Mesenchymal stem cell (in vitro differentiated cells and primary cell): ENCODE measurements around the gene FHOD3.

Source experiments
- DNase-seq: peaks from one replicate; pipeline ENCODE4 v3.0.0-alpha.2; 2013
- H2AFZ ChIP-seq: one replicate; pipeline ENCODE4 v1.6.1; 2013; ENCODE audit warnings: low read depth, mild to moderate bottlenecking, control low read depth, inconsistent platforms, low read length, moderate library complexity
- H2AK5ac ChIP-seq: 2 replicates; pipeline ENCODE4 v1.6.1; 2013; ENCODE audit warnings: low read length, moderate library complexity, mild to moderate bottlenecking, inconsistent platforms; ENCODE audit not compliant: severe bottlenecking
- H2BK120ac ChIP-seq: one replicate; pipeline ENCODE4 v1.6.1; 2013; ENCODE audit warnings: low read depth, mild to moderate bottlenecking, inconsistent platforms, low read length, moderate library complexity
- H2BK12ac ChIP-seq, 2 experiments: one replicate each; pipeline ENCODE4 v1.6.1; 2013; ENCODE audit warnings: inconsistent platforms in 2 of 2, low read length in 2 of 2, mild to moderate bottlenecking in 2 of 2, moderate library complexity in 2 of 2, control low read depth in 1 of 2
- H2BK15ac ChIP-seq: one replicate; pipeline ENCODE4 v1.6.1; 2013; ENCODE audit warnings: mild to moderate bottlenecking, low read depth, inconsistent platforms; ENCODE audit not compliant: poor library complexity, severe bottlenecking
- H2BK5ac ChIP-seq: 2 replicates; pipeline ENCODE4 v1.6.1; 2013; ENCODE audit warnings: low read depth, mild to moderate bottlenecking, low read length, control low read depth, inconsistent platforms; ENCODE audit not compliant: poor library complexity, severe bottlenecking
- H3K14ac ChIP-seq, 2 experiments: one replicate each; pipeline ENCODE4 v1.6.1; 2013; ENCODE audit warnings: inconsistent platforms in 2 of 2, low read length in 2 of 2, control low read depth in 1 of 2, mild to moderate bottlenecking in 1 of 2, moderate library complexity in 1 of 2
- H3K18ac ChIP-seq, 2 experiments: one replicate each; pipeline ENCODE4 v1.6.1; 2013; ENCODE audit warnings: inconsistent platforms in 2 of 2, low read length in 2 of 2, control low read depth in 1 of 2, low read depth in 1 of 2, mild to moderate bottlenecking in 1 of 2
- H3K23ac ChIP-seq, 2 experiments: one replicate each; pipeline ENCODE4 v1.6.1; 2013; ENCODE audit warnings: inconsistent platforms in 2 of 2, low read length in 2 of 2, mild to moderate bottlenecking in 2 of 2, moderate library complexity in 2 of 2, control low read depth in 1 of 2
- H3K27ac ChIP-seq: 2 replicates; pipeline ENCODE4 v1.5.1; 2013; ENCODE audit warnings: mild to moderate bottlenecking, moderate library complexity, low read length, control low read depth, inconsistent platforms; ENCODE audit not compliant: poor library complexity, severe bottlenecking
- H3K27me3 ChIP-seq, 2 experiments: 2 replicates each; pipeline versions ENCODE4 v1.6.1 to v1.7.0; 2013; ENCODE audit warnings: low read length in 2 of 2, mild to moderate bottlenecking in 2 of 2, moderate library complexity in 2 of 2, control low read depth in 1 of 2, inconsistent platforms in 1 of 2; ENCODE audit not compliant: control insufficient read depth in 1 of 2, insufficient read depth in 1 of 2
- H3K36me3 ChIP-seq, 2 experiments: 2 replicates each; pipeline versions ENCODE4 v1.6.1 to v1.7.0; 2013; ENCODE audit warnings: low read length in 2 of 2, control low read depth in 1 of 2, inconsistent platforms in 1 of 2, low read depth in 1 of 2, mild to moderate bottlenecking in 1 of 2; ENCODE audit not compliant: insufficient read depth in 2 of 2, control insufficient read depth in 1 of 2
- H3K4ac ChIP-seq, 2 experiments: one replicate each; pipeline ENCODE4 v1.6.1; 2013; ENCODE audit warnings: inconsistent platforms in 2 of 2, low read length in 2 of 2, mild to moderate bottlenecking in 2 of 2, moderate library complexity in 2 of 2, control low read depth in 1 of 2, low read depth in 1 of 2
- H3K4me1 ChIP-seq: 2 replicates; pipeline ENCODE4 v1.6.1; 2013; ENCODE audit warnings: low read depth, low read length, control low read depth; ENCODE audit not compliant: control insufficient read depth, insufficient read depth
- H3K4me2 ChIP-seq: 2 replicates; pipeline ENCODE4 v1.6.1; 2013; ENCODE audit warnings: low read length, mild to moderate bottlenecking, inconsistent platforms; ENCODE audit not compliant: poor library complexity, severe bottlenecking
- H3K4me3 ChIP-seq, 2 experiments: 2 replicates each; pipeline versions ENCODE4 v1.5.1 to v1.7.0; 2013; ENCODE audit warnings: low read length in 2 of 2, mild to moderate bottlenecking in 2 of 2, control low read depth in 1 of 2, low read depth in 1 of 2; ENCODE audit not compliant: insufficient read depth in 1 of 2
- H3K79me1 ChIP-seq: replicated peaks from 2 replicates; pipeline ENCODE4 v1.6.1; 2013; ENCODE audit warnings: mild to moderate bottlenecking, control low read depth, low read length, inconsistent platforms; ENCODE audit not compliant: poor library complexity, severe bottlenecking
- H3K9ac ChIP-seq: 2 replicates; pipeline ENCODE4 v1.7.0; 2013; ENCODE audit warnings: mild to moderate bottlenecking, low read length, moderate library complexity
- H3K9me3 ChIP-seq: 2 replicates; pipeline ENCODE4 v1.7.0; 2013; ENCODE audit warnings: mild to moderate bottlenecking, low read length; ENCODE audit not compliant: control insufficient read depth
- H4K8ac ChIP-seq: one replicate; pipeline ENCODE4 v1.6.1; 2013; ENCODE audit warnings: inconsistent platforms, mild to moderate bottlenecking, low read length, moderate library complexity
- H4K91ac ChIP-seq: one replicate; pipeline ENCODE4 v1.6.1; 2013; ENCODE audit warnings: mild to moderate bottlenecking, low read length, inconsistent platforms
- WGBS: methylation state at CpG from one replicate; pipeline ENCODE4 v1.1.7; 2013; ENCODE audit warnings: mixed read lengths; 5-methylcytosine and 5-hydroxymethylcytosine counted together

Gene FHOD3

GRCh38 chr18:36757081-36757480 lies 459.6 kb downstream of the FHOD3 start:
- Histone ChIP-seq H3K4me3 (no peak overlapping the region), H3K27me3 (no peaks in the 10 kb centered on the region), H4K91ac (no peak overlapping the region), H4K8ac (no peak overlapping the region), H3K9ac (no peak overlapping the region), H2BK120ac (no peak overlapping the region), H2AFZ (no peak overlapping the region), H2BK15ac (no peak overlapping the region), H2BK12ac (no peak overlapping the region), H2BK5ac (no peak overlapping the region), H3K18ac (no peak overlapping the region), H3K14ac (no peak overlapping the region), H3K9me3 (no peaks in the 10 kb centered on the region), H3K27ac (no peak overlapping the region), H3K4ac (no peak overlapping the region), H3K4me2 (no peak overlapping the region), H3K4me1 (peaks cover 7% of the 10 kb centered on the region), H3K36me3 (peaks cover 4 to 17% of the 10 kb centered on the region in 2 experiments), H3K79me1 (peaks cover 2% of the 10 kb centered on the region), H2AK5ac (no peak overlapping the region), H3K23ac (no peak overlapping the region)
- WGBS, result 0% methylated on average over 1 of the region's 1 CpG
- peak; percentile 66 for DNase-seq

- Histone ChIP-seq H2BK12ac (no peak overlapping the region), H4K8ac (no peak overlapping the region), H3K18ac (no peak overlapping the region), H4K91ac (no peak overlapping the region), H3K27me3 (no peaks in the 10 kb centered on the region), H2BK120ac (no peak overlapping the region), H3K4me1 (peaks cover 5% of the 10 kb centered on the region), H3K23ac (no peak overlapping the region), H3K9ac (no peak overlapping the region), H3K4ac (no peak overlapping the region), H2BK15ac (no peak overlapping the region), H2AK5ac (no peak overlapping the region), H2AFZ (no peak overlapping the region), H3K27ac (no peak overlapping the region), H3K36me3 (peaks cover 4 to 20% of the 10 kb centered on the region in 2 experiments), H3K4me2 (no peak overlapping the region), H2BK5ac (no peak overlapping the region), H3K79me1 (peaks cover 2% of the 10 kb centered on the region), H3K4me3 (no peak overlapping the region), H3K9me3 (no peaks in the 10 kb centered on the region), H3K14ac (no peak overlapping the region)
- WGBS, result 86% methylated on average over 1 of the region's 3 CpGs
- DNase-seq, result no peak
Observed at GRCh38 chr18:36757991-36758390, 460.5 kb downstream of the FHOD3 start.

GRCh38 chr18:36758623-36759022 lies 461.1 kb downstream of the FHOD3 start:
- H2BK5ac ChIP-seq, result no peak overlapping the region
- H4K8ac ChIP-seq, result no peak overlapping the region
- no peaks in the 10 kb centered on the region for H3K27me3 ChIP-seq
- H3K4me1 ChIP-seq, result peaks cover 4% of the 10 kb centered on the region
- H3K79me1 ChIP-seq, result peaks cover 2% of the 10 kb centered on the region
- no peak overlapping the region for H3K4me3 ChIP-seq
- no peak overlapping the region for H2AFZ ChIP-seq
- H3K18ac ChIP-seq, result no peak overlapping the region
- peaks cover 4 to 20% of the 10 kb centered on the region in 2 experiments for H3K36me3 ChIP-seq
- no peak overlapping the region for H3K23ac ChIP-seq
- no peak overlapping the region for H4K91ac ChIP-seq
- H3K14ac ChIP-seq, result no peak overlapping the region
- no peak overlapping the region for H3K9ac ChIP-seq
- H3K27ac ChIP-seq, result no peak overlapping the region
- no peak for DNase-seq
- no peaks in the 10 kb centered on the region for H3K9me3 ChIP-seq
- no peak overlapping the region for H2AK5ac ChIP-seq
- H2BK12ac ChIP-seq, result no peak overlapping the region
- H3K4ac ChIP-seq, result no peak overlapping the region
- H2BK120ac ChIP-seq, result no peak overlapping the region
- no peak overlapping the region for H2BK15ac ChIP-seq
- no peak overlapping the region for H3K4me2 ChIP-seq
- 92% methylated on average over 10 of the region's 10 CpGs for WGBS

- H2AFZ ChIP-seq, result no peak overlapping the region
- no peak overlapping the region for H3K18ac ChIP-seq
- WGBS, result 75% methylated on average over 6 of the region's 6 CpGs
- no peak overlapping the region for H3K4me3 ChIP-seq
- H2AK5ac ChIP-seq, result no peak overlapping the region
- no peak for DNase-seq
- H2BK120ac ChIP-seq, result no peak overlapping the region
- no peaks in the 10 kb centered on the region for H3K27me3 ChIP-seq
- no peak overlapping the region for H4K91ac ChIP-seq
- no peak overlapping the region for H3K27ac ChIP-seq
- H3K4me1 ChIP-seq, result peaks cover 4% of the 10 kb centered on the region
- H2BK15ac ChIP-seq, result no peak overlapping the region
- no peak overlapping the region for H4K8ac ChIP-seq
- no peak overlapping the region for H2BK12ac ChIP-seq
- H3K4me2 ChIP-seq, result no peak overlapping the region
- H2BK5ac ChIP-seq, result no peak overlapping the region
- no peak overlapping the region for H3K9ac ChIP-seq
- no peak overlapping the region for H3K14ac ChIP-seq
- no peak overlapping the region for H3K23ac ChIP-seq
- H3K79me1 ChIP-seq, result peaks cover 2% of the 10 kb centered on the region
- H3K9me3 ChIP-seq, result no peaks in the 10 kb centered on the region
- peaks cover 4 to 22% of the 10 kb centered on the region in 2 experiments for H3K36me3 ChIP-seq
- no peak overlapping the region for H3K4ac ChIP-seq
Observed at GRCh38 chr18:36759167-36759776, 461.8 kb downstream of the FHOD3 start.
